Amniotic stem cell (primary cell): ENCODE data around the gene TRAM2.
"Not testable (repeated sequence)": the region's sequence is repeated elsewhere in the genome, so short reads cannot be mapped to it uniquely, and the experiment has no call there.

ENCODE experiments used
- DNase-seq: peaks from one replicate; lab custom pipeline; 2025; lab: John Stamatoyannopoulos, UW

Gene TRAM2

GRCh38 chr6:52483671-52484003 lies 93.2 kb downstream of the TRAM2 start:
- no peak for DNase-seq

DNA sequence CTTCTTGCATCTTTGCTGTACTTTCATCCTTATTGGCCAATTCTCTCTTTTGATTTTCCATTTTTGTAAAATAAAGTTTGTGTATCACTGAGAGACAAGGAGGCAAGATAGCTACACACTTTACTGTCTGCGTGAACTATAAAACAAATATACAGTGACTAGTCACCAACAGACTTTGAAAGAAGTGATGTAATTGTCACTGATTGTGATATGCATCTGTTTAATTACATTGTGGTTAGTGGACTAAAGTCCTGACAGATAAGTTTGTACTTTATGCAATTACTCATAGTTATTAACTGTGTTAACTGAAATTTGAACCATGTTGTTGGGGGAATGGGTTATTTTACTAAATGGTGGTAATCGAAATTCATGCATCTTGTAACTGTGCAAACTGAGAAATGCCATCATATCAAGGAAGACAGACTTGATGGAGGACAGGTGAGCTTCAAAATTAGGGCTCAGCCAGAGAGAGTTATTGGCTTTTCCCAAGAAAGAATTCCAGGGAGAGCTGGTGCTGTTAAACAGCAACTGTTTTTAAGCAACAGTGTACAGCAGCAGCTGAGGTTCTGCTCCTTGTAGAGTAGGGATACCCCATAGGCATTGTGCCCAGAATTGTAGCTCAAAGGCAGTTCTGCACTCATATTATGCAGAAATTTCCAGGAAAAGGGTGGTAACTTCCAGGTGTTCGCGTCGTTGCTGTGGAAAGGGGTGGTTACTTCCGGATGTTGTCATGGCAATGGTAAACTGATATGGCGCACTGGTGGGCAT lies 93.8 kb downstream of the TRAM2 start:
- no peak for DNase-seq

GRCh38 chr6:52475307-52475706 lies 101.6 kb downstream of the TRAM2 start:
- no peak for DNase-seq

- DNase-seq: no peak
These were observed 102.7 kb downstream of the TRAM2 start for GRCh38 chr6:52474173-52474572.

DNA sequence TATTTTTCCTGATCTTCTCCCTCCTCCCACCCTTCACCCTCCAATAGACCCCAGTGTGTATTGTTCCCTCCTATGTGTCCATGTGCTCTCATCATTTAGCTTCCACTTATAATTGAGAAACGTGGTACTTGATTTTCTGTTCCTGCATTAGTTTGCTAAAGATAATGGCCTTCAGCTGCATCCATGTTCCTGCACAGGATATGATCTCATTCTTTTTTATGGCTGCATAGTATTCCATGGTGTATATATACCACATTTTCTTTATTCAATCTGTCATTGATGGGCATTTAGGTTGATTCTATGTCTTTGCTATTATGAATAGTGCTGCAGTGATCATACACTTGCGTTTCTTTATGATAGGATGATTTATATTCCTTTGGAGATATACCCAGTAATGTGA lies 115.7 kb downstream of the TRAM2 start:
- not testable (repeated sequence) for DNase-seq

DNA sequence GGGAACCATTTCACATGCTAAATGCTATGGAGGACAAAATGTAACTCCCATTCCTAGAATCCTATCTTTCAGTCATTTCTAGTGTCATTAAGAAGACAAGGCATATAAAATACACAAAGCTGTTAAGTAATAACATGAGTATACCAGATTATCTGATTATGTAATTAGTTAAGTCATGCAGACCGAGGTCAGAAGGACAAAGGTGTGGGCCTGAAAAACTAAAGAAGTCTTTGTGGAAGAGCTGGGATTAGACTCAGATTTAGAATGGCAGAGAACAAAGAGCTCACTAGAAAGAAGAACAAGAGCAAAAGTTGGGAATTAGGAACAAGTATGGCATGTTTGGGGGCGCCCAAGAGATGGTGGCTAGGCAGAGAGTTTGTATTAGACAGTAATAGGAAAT lies 119.8 kb downstream of the TRAM2 start:
- no peak for DNase-seq

- no peak for DNase-seq
These were observed 122.3 kb downstream of the TRAM2 start for GRCh38 chr6:52454556-52454955.
